Measurements from ENCODE around the gene XPOT. TPM values are rescaled to one million over a fixed set of nuclear protein-coding genes. Genes with fewer than 3 reads are reported as not detected.

The XPOT gene
- total RNA-seq, 1 donor from 2014 or later = 119 TPM

DNA sequence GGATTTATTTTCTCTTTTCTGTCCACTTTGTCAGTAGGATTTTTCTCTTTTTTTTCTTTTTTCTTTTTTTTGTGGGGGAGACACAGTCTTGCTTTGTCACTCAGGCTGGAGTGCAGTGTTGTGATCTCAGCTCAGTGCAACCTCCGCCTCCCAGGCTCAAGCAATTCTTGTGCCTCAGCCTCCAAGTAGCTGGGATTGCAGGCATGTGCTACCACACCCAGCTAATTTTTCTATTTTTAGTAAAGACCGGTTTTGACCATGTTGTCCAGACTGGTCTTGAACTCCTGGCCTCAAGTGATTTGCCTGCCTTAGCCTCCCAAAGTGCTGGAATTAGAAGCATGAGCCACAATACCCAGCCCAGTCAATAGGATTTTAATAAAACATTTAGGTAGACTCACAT is 26.7 kb downstream of the XPOT start:
- Mint-ChIP-seq H3K9me3 (no peaks in the 10 kb centered on the region), H3K4me1 (ENCODE audit: low read depth) (peaks cover 3% of the 10 kb centered on the region), H3K36me3 (ENCODE audit: low read depth) (peaks cover 85% of the 10 kb centered on the region), H3K4me3 (ENCODE audit: low read depth) (no peak overlapping the region), H3K27me3 (ENCODE audit: low read depth) (no peaks in the 10 kb centered on the region), H3K27ac (no peak overlapping the region)
- DNase-seq (ENCODE audit: low spot score) = no peak
- intact Hi-C loops (cut with micrococcal nuclease) = no loop called here

DNA sequence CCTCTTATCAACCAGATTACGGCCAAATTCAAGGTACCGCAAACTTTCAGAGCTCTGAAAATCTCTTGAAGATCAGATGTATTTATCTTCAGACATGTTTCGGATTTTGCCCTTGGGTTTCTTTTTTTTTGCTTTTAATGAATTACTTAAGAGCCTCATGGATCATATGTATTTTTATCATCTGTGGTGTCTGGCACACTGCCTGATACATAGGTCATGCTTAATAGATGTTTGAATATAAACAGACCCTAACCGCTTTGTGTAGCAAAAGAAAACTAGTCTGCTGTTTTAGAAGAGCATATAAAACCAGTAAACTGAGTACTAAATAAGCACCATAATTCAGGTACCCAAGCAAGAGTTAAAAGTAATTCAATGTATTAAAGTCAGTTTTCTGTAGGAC is 27.6 kb downstream of the XPOT start:
- Mint-ChIP-seq H3K4me1 (ENCODE audit: low read depth) (peaks cover 3% of the 10 kb centered on the region), H3K9me3 (no peaks in the 10 kb centered on the region), H3K36me3 (ENCODE audit: low read depth) (peaks cover 83% of the 10 kb centered on the region), H3K4me3 (ENCODE audit: low read depth) (no peak overlapping the region), H3K27ac (no peak overlapping the region), H3K27me3 (ENCODE audit: low read depth) (no peaks in the 10 kb centered on the region)
- intact Hi-C loops (cut with micrococcal nuclease) = no loop called here
- DNase-seq (ENCODE audit: low spot score) = no peak

DNA sequence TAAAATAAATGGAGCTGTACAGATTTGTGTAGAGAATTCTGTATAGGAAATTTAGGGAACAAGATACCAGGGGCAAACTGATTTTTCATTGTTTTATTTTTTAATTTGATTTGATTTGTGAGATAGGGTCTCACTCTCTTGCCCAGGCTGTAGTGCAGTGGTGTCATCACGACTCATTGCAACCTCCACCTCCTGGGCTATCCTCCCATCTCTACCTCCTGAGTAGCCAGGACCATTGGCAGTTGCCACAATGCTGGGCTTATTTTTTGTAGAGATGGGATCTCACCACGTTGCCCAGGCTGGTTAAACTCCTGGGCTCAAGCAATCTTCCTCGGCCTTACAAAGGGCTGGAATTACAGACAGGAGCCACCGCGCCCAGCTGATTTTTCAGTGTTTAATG is 29.7 kb downstream of the XPOT start:
- Mint-ChIP-seq H3K4me1 (ENCODE audit: low read depth) (peaks cover 5% of the 10 kb centered on the region), H3K9me3 (no peaks in the 10 kb centered on the region)
- intact Hi-C loops (cut with micrococcal nuclease) = no loop called here

DNA sequence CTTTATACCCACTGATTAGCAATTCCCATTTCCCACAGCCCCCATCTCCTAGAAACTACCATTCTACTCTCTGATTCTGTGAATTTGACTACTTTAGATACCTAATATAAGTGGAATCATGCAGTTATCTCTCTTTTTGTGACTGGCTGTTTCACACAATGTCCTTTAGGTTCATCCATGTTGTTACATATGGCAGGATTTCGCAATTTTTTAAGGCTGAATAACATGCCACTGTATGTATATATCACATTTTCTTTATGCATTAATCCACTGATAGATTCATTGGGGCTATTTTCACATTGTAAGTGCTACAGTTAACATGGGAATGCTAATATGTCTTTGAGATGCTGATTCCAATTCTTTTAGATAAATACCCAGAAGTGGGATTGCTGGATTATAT is 35.9 kb downstream of the XPOT start:
- H3K4me3 Mint-ChIP-seq (ENCODE audit: low read depth) = no peak overlapping the region
- no peak for DNase-seq (ENCODE audit: low spot score)
- peaks cover 16% of the 10 kb centered on the region for H3K4me1 Mint-ChIP-seq (ENCODE audit: low read depth)
- no peak overlapping the region for H3K27ac Mint-ChIP-seq
- intact Hi-C loops (cut with micrococcal nuclease) = no loop called here
- H3K36me3 Mint-ChIP-seq (ENCODE audit: low read depth) = peaks cover 81% of the 10 kb centered on the region
- H3K9me3 Mint-ChIP-seq = no peaks in the 10 kb centered on the region
- H3K27me3 Mint-ChIP-seq (ENCODE audit: low read depth) = no peaks in the 10 kb centered on the region

More for the DNA sequence above, 29.7 kb downstream of the XPOT start:
- H3K36me3 Mint-ChIP-seq (ENCODE audit: low read depth) = peaks cover 87% of the 10 kb centered on the region
- no peaks in the 10 kb centered on the region for H3K27me3 Mint-ChIP-seq (ENCODE audit: low read depth)
- H3K27ac Mint-ChIP-seq = no peak overlapping the region
- DNase-seq (ENCODE audit: low spot score) = no peak
- no peak overlapping the region for H3K4me3 Mint-ChIP-seq (ENCODE audit: low read depth)

DNA sequence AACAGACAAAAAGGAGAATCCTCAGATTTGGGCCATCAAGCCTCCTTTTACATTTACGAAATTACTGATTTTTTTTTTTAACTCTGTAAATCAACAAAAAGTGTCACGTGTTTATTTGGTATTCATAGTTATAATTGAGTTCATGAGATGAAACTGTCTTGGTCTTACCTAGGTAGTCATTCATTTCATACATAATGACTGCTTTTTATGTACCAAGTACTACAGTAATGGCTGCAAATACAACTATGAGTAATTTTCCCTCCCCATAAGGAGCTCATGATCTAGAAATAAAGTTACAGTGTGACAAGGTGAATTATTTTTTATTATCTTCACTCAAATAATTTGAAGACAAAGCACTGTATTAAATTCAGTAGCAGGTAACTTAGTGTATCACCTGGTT is 41.3 kb downstream of the XPOT start:
- Mint-ChIP-seq H3K27ac (peak overlapping the region; percentile 16), H3K27me3 (ENCODE audit: low read depth) (no peaks in the 10 kb centered on the region), H3K36me3 (ENCODE audit: low read depth) (peaks cover 74% of the 10 kb centered on the region), H3K4me1 (ENCODE audit: low read depth) (peaks cover 25% of the 10 kb centered on the region), H3K9me3 (no peaks in the 10 kb centered on the region), H3K4me3 (ENCODE audit: low read depth) (no peak overlapping the region)
- DNase-seq (ENCODE audit: low spot score) = no peak
- intact Hi-C loops (cut with micrococcal nuclease) = no loop called here

DNA sequence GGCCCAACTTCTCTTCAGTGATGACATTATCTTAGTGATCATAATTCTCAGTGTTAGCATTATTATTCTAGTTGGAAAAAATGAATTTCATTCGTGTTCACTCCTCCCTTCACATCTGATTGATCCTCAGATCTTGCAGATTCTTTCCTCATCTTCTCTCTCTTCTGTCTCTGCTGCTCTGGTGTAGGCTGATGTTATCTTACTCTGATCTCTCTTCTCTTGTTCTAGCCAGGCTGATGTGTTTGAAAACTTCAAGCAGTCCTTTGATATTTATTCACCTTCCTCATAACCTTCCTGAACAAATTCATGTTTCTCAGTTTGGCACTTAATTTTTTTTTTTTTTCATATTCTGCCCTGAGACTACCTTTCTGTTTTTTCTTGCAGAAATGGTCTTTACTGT is 42.1 kb downstream of the XPOT start:
- Mint-ChIP-seq H3K4me3 (ENCODE audit: low read depth) (no peak overlapping the region), H3K36me3 (ENCODE audit: low read depth) (peaks cover 67% of the 10 kb centered on the region), H3K9me3 (no peaks in the 10 kb centered on the region), H3K27me3 (ENCODE audit: low read depth) (no peaks in the 10 kb centered on the region), H3K27ac (peak overlapping the region; percentile 43), H3K4me1 (ENCODE audit: low read depth) (peaks cover 33% of the 10 kb centered on the region)
- intact Hi-C loops (cut with micrococcal nuclease) = no loop called here
- no peak for DNase-seq (ENCODE audit: low spot score)

DNA sequence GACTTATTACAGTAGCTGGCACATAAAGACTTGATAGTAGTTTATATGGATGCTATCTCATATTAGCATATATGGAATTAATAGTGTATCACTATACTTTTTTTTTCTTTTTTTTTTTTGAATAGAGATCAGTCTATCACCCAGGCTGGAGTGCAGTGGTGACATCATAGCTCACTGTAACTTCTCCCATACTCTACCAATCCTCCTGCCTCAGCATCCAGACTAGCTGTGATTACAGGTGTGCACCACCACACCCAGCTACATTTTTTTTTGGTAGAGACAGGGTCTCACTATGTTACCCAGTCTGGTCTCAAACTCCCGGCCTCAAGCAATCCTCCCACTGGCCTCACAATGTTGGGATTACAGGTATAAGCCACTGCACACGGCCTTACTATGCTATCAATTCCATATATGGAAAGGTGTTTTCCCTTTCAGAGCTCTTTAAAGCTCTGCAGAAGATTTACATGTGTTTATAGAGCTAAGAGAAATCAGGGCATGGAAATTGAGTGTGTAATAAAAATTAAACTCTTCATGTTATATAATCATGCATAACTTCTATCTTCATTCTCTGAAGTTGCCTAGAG is 46.0 kb downstream of the XPOT start:
- H3K27ac Mint-ChIP-seq = peak overlapping the region; percentile 87
- peak overlapping the region; percentile 92 for H3K4me3 Mint-ChIP-seq (ENCODE audit: low read depth)
- no peak for DNase-seq (ENCODE audit: low spot score)

DNA sequence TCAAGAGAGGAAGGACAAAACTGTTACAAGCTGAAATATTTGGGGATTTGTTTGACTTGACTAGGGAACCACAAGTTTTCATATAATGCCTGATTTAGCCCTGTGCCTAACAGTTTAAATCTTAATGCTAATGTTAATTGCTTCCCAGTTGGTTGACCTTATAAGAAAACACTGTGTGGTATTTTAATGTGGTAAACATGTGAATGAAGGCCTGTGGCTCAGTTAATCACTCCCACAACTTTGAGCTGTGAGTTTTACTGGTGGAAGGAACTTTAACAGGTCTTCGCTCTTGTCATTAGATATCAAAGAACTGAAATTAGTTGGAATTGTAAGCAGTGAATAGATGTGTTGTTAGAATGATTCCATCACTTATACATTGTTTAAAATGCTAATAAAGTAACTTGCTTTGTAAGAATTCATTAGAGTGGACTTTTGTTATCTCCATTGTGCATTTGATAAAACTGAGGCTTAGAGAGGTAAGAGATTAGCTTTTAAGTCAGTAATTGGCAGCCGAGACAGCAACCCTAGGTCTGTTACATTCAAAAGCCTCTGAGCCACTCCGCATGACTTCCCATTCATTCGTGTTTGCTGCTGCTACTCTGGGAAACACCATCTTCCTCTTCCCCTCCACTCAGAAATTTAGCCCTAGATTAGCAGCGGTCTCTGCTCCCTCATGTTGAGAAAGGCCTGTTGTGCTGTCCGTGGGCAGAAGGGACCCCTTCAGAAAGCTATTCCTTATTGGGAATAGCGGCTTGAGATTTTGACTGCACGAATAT is 46.7 kb downstream of the XPOT start:
- no peaks in the 10 kb centered on the region for H3K27me3 Mint-ChIP-seq (ENCODE audit: low read depth)
- H3K36me3 Mint-ChIP-seq (ENCODE audit: low read depth) = peaks cover 42% of the 10 kb centered on the region
- DNase-seq (ENCODE audit: low spot score) = no peak
- H3K27ac Mint-ChIP-seq = peak overlapping the region; percentile 87
- peak overlapping the region; percentile 92 for H3K4me3 Mint-ChIP-seq (ENCODE audit: low read depth)
- peaks cover 39% of the 10 kb centered on the region for H3K4me1 Mint-ChIP-seq (ENCODE audit: low read depth)
- intact Hi-C loops (cut with micrococcal nuclease) = loop anchor here (5.0 kb wide), 1 partner anchor 161 kb away; the partner anchor contains the start of gene RASSF3
- H3K9me3 Mint-ChIP-seq = no peaks in the 10 kb centered on the region

More for the DNA sequence above, 46.0 kb downstream of the XPOT start:
- peaks cover 44% of the 10 kb centered on the region for H3K36me3 Mint-ChIP-seq (ENCODE audit: low read depth)
- H3K27me3 Mint-ChIP-seq (ENCODE audit: low read depth) = no peaks in the 10 kb centered on the region
- H3K4me1 Mint-ChIP-seq (ENCODE audit: low read depth) = peaks cover 33% of the 10 kb centered on the region
- intact Hi-C loops (cut with micrococcal nuclease) = loop anchor here (5.0 kb wide), 1 partner anchor 162 kb away; the partner anchor contains the start of gene RASSF3
- H3K9me3 Mint-ChIP-seq = no peaks in the 10 kb centered on the region

DNA sequence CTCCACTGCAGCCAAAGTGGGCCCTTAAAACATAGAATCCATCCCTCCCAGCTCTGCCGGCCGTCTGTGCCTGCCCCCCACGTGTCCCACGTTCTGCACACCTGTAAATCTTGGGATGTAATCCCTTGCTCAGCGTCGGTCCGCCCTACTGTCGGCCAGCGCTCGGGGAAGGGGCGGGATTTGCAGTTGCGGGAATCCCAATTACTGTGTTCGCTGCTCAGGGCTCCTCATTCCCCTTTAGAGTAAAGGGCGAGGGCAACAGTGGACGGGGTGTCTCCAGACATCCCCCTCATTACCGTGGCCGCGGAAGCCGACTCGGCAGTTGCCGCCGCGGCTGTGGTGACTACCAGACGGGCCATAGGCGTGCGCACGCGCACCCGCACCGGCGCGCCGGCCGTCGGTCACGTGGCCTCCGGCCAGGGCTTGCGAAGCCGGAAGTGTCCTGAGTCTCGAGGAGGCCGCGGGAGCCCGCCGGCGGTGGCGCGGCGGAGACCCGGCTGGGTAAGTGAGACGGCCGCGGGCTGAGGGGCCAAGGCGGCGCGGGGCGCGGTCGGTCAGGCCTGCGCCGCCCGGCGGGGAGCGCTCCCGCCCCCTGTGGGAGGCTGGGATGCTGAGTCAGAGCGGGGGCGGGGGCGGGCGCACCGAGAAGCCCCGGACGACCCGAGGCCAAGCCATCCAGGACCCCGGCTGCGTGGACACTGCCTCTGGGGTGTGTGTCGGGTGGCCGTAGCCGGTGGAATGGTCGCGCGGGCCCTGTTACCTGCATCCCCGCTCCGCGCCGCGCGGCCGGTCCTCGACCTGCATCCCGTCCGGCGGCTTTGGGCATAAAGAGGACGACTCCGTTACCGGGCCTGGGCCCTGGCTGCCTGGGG is 47.7 kb downstream of the XPOT start, which contains the start of gene TBK1:
Gene TBK1, plus strand, starts transcription at position 434 of the 872 bp plus-strand sequence. CDS start 3,751 bp downstream, outside the sequence.
- Mint-ChIP-seq H3K27ac (peak within 1 kb of the TSS; percentile 95), H3K4me1 (ENCODE audit: low read depth) (peaks cover 35% of the 10 kb centered on the region), H3K27me3 (ENCODE audit: low read depth) (no peaks in the 10 kb centered on the region), H3K9me3 (no peaks in the 10 kb centered on the region), H3K36me3 (ENCODE audit: low read depth) (peaks cover 36% of the 10 kb centered on the region), H3K4me3 (ENCODE audit: low read depth) (peak within 1 kb of the TSS; percentile 94)
- intact Hi-C loops (cut with micrococcal nuclease) = loop anchor here (1.0 to 5.0 kb wide), 2 partner anchors 48 to 160 kb away; partner anchors contain the start of genes RASSF3 and XPOT
- peak; percentile 66 for DNase-seq (ENCODE audit: low spot score)

DNA sequence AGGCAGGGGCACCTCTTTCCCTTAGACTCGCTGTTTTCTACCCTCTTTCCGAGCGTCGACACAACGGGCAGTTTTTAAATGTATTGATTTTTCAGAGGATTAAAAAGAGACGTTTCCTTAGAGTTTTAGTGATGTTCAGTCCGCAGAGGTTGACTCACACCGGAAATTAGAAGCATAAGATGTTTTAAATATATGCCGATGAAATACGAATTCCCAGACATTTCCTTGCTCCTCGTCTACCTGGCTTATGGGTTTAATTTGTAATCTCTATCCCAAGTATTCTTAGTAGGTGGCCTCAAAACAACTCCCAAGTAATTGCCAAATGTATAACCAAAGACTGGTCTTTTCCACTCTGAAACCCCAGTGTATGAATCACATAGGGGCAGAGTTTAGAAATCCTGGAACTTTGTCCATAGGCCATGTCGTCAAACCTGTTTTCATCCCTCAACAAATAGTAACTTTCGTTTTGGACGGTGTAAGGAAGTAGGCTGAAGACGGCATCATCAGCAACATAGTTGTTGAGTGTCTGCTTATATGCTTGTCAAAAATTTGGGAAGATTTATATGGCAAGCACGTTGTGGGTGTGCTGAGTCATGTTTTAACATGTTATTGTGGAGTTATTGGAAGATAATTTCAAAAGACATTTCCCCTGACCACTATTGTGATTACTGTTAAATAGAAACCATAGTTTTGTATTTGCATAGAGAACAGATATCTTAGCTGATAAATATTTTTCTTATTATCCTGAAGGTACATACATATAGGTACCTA is 48.6 kb downstream of the XPOT start:
- H3K4me3 Mint-ChIP-seq (ENCODE audit: low read depth) = peak overlapping the region; percentile 94
- H3K27me3 Mint-ChIP-seq (ENCODE audit: low read depth) = no peaks in the 10 kb centered on the region
- intact Hi-C loops (cut with micrococcal nuclease) = loop anchor here (1.0 to 5.0 kb wide), 2 partner anchors 48 to 160 kb away; partner anchors contain the start of genes RASSF3 and XPOT
- DNase-seq (ENCODE audit: low spot score) = no peak
- peaks cover 43% of the 10 kb centered on the region for H3K4me1 Mint-ChIP-seq (ENCODE audit: low read depth)
- peaks cover 38% of the 10 kb centered on the region for H3K36me3 Mint-ChIP-seq (ENCODE audit: low read depth)
- H3K27ac Mint-ChIP-seq = peak overlapping the region; percentile 95
- no peaks in the 10 kb centered on the region for H3K9me3 Mint-ChIP-seq

DNA sequence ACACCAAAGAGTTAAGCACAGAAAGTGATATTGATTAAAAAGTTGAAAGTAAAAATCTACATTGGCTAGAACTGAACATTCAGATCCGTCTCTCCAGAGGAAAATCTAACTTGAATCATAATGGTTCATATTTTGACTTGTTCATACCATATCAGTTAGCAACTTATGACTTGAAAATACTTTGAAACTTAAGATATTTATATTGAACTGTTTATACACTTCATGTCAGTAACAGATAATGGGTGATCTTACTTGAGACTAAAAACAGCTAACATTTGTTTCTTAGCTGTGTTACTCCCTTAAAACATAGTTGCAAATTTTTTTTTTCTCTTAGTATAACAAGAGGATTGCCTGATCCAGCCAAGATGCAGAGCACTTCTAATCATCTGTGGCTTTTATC is 51.3 kb downstream of the XPOT start:
- peaks cover 56% of the 10 kb centered on the region for H3K4me1 Mint-ChIP-seq (ENCODE audit: low read depth)
- peak overlapping the region; percentile 5 for H3K27ac Mint-ChIP-seq
- H3K27me3 Mint-ChIP-seq (ENCODE audit: low read depth) = no peaks in the 10 kb centered on the region
- peaks cover 42% of the 10 kb centered on the region for H3K36me3 Mint-ChIP-seq (ENCODE audit: low read depth)
- no peak for DNase-seq (ENCODE audit: low spot score)
- no peak overlapping the region for H3K4me3 Mint-ChIP-seq (ENCODE audit: low read depth)
- no peaks in the 10 kb centered on the region for H3K9me3 Mint-ChIP-seq
- intact Hi-C loops (cut with micrococcal nuclease) = loop anchor here (5.0 kb wide), 1 partner anchor 227 kb away; no protein-coding TSS in a partner anchor

DNA sequence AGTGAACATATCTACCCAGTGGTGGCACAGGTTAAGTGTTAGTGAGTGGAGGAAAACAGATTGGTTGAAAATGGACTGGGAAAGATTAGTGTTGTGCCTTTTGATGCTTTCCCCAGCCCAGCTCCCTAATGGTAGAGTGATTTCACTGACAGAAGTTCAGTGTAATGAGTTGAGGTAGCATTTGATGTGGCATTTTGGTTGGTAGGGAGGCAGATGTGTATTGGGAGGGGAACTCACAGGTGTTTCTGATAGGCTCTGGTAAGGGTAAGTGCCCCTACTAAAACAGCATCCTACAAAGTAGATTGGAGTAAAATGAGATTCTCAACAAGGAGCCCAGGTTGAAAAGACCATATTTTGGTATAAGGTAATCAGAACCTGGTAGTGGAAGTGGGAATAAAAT is 51.9 kb downstream of the XPOT start:
- Mint-ChIP-seq H3K36me3 (ENCODE audit: low read depth) (peaks cover 46% of the 10 kb centered on the region), H3K9me3 (no peaks in the 10 kb centered on the region), H3K27ac (peak overlapping the region; percentile 40), H3K4me3 (ENCODE audit: low read depth) (no peak overlapping the region), H3K4me1 (ENCODE audit: low read depth) (peaks cover 52% of the 10 kb centered on the region), H3K27me3 (ENCODE audit: low read depth) (no peaks in the 10 kb centered on the region)
- DNase-seq (ENCODE audit: low spot score) = no peak
- intact Hi-C loops (cut with micrococcal nuclease) = loop anchor here (2.0 to 5.0 kb wide), 2 partner anchors 35 to 226 kb away; no protein-coding TSS in a partner anchor
